Esophagus muscularis mucosa (tissue), 4 donors: ENCODE data around the gene GRAMD1C.
A peak's percentile ranks its signal among the peaks of the same experiment; 100 is the strongest.

Source experiments
- CTCF ChIP-seq, 3 experiments: fragments of 200-600 bp in 2 of 3; fragments of 450-650 bp in 1 of 3; sonication (generic) in 2 of 3; IDR thresholded peaks; one replicate each; pipeline ENCODE4 v1.5.1; 2017 to 2019; ENCODE audit warnings: antibody characterized with exemption in 3 of 3, mild to moderate bottlenecking in 2 of 3, moderate library complexity in 1 of 3
- EP300 ChIP-seq: sonication (generic); formaldehyde crosslinking; IDR thresholded peaks from one replicate; pipeline ENCODE4 v1.6.1; 2017; ENCODE audit warnings: antibody characterized with exemption
- POLR2A ChIP-seq: fragments of 450-650 bp; IDR thresholded peaks from one replicate; pipeline ENCODE4 v1.6.1; 2017; ENCODE audit warnings: antibody characterized with exemption, moderate library complexity, mild to moderate bottlenecking, low read depth
- POLR2AphosphoS5 ChIP-seq, 2 donors: sonication (generic); formaldehyde crosslinking; IDR thresholded peaks; one replicate each; pipeline ENCODE4 v1.6.1; 2017; ENCODE audit warnings: antibody characterized with exemption in 2 of 2

DNA sequence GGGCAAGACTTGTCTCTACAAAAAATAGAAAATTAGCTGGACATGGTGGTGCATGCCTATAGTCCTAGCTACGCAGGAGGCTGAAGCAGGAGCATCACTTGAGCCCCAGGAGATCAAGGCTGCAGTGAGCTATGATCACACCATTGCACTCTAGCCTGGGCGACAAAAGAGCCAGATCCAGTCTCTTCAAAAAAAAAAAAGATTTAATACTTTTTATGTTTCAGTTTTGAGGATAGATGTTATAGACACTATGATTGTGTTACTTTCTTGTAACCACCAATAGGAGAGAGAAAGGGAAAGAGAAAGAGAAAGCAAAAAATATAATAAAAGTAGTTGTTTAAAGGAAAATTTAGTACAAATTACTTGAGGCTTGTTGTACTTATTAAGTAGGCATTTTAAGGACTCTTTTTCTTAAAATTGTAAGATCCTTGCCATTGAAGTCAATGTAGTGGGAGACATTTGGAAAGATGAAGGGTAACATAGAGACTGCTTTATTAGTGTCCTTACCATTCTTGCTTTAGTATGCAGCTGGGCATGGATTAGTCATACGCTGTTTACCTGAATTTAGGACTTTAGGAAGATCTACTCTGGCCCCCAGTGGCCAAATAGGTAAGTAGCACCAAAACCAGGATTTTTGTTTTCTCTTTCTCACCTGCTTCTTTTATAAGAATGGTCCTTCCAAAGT is 74.1 kb downstream of the GRAMD1C start:
- TF ChIP-seq POLR2AphosphoS5 (IDR thresholded peaks at IDR 0.05): no peak
- TF ChIP-seq CTCF (IDR thresholded peaks at IDR 0.05): peak; percentile 41 to 54 (median 46)
- no peak for TF ChIP-seq POLR2A
- TF ChIP-seq EP300: no peak
